Body of pancreas (tissue), 4 donors: ENCODE results near the gene VAV2.

Experiments used
- CTCF ChIP-seq, 7 experiments: fragments of 450-650 bp in 4 of 7; fragments of 200-600 bp in 3 of 7; sonication (generic) in 3 of 7; IDR thresholded peaks; one replicate each; pipeline ENCODE4 v1.5.1; 2016 to 2019; ENCODE audit warnings: antibody characterized with exemption in 7 of 7
- POLR2A ChIP-seq, 3 donors: fragments of 450-650 bp; IDR thresholded peaks; one replicate each; pipeline ENCODE4 v1.6.1; 2016; ENCODE audit warnings: antibody characterized with exemption in 3 of 3, mild to moderate bottlenecking in 2 of 3

GRCh38 chr9:133928248-133928764 lies 63.8 kb downstream of the VAV2 start:
- TF ChIP-seq CTCF (IDR thresholded peaks at IDR 0.05): no peak
- TF ChIP-seq POLR2A (IDR thresholded peaks at IDR 0.05): no peak
